Right ventricle myocardium inferior (tissue), 1 donor: ENCODE data around the gene HTR2C. TPM values are rescaled to one million over a fixed set of nuclear protein-coding genes. Genes with fewer than 3 reads are reported as not detected.
"Not testable (repeated sequence)": the region's sequence is repeated elsewhere in the genome, so short reads cannot be mapped to it uniquely, and the experiment has no call there.

ENCODE experiments used
- ATAC-seq: fragments of 200-7000 bp; cut with Tn5 transposase; one replicate; pipeline ENCODE4 v1.9.1; 2020; ENCODE audit warnings: mild to moderate bottlenecking, moderate library complexity
- DNase-seq: peaks from one replicate; pipeline ENCODE4 v3.0.0; 2021; ENCODE audit errors: missing footprints
- intact Hi-C: fragments of 100-400 bp; cut with DNase I; formaldehyde crosslinking; loops from one replicate; pipeline ENCODE4 v1.11.0; 2022
- total RNA-seq: library from RNA; stranded (reverse); fragmentation: NEBNext Ultra II Directional; extraction: Animal tissue kit (Norgen Biotek cat#: 25700); gene quantifications from one replicate; pipeline ENCODE4 v1.2.1, GENCODE V29; 2021
- donor health status: DM: no; HTN: yes; CAD: no; lungs with severe emphysema.

The HTR2C gene
- total RNA-seq, 1 donor from 2014 or later = not detected

DNA sequence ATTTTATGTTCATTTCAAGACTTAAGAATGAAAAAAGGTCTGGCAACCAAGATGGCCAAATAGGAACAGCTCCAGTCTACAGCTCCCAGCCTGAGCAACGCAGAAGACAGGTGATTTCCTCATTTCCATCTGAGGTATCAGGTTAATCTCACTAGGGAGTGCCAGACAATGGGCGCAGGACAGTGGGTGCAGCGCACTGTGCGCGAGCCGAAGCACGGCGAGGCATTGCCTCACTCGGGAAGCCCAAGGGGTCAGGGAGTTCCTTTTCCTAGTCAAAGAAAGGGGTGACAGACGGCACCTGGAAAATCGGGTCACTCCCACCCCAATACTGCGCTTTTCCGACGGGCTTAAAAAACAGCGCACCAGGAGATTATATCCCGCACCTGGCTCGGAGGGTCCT is 116.6 kb downstream of the HTR2C start:
- intact Hi-C loops, ATAC-seq: not testable (repeated sequence)

DNA sequence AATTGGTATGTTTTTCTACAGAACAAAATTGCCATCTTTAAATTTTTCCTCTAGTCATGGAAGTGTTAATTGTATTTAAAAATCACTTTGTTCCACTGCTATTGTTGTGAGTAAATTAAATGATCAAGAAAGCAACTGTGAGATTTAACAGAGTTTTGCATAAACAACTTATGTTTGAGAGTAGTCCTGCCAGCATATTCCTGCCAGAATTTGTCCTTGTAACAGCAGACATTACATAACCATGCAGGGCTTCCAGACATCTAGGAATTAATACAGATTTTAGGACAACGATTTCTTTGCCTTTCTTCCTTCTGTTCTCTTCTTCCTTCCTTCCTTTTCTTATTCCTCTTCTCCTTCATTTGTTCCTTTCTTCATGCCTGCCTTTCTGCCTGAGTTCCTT is 125.5 kb downstream of the HTR2C start:
- DNase-seq (no peak), ATAC-seq (no peak)
- intact Hi-C loops = no loop called here

More for the DNA sequence above, 116.6 kb downstream of the HTR2C start:
- DNase-seq = not testable (repeated sequence)

DNA sequence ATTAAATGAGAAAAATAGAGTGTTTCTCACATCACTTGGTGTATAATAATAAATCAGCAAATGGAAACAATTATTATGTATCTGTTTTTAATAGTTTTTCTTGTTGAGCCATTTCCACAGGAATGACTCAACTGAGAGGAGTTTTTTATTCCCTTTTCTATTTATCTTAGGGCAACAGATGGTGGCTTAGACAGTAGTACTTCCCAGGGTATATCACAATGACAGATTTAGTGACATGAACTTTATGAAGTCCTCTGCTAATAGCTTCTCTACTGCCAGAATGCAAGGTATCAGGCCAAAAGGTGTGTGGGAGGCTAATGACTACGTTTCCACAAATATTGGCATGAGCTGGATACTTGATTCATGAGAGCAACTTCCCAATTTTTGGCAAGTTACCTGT is 126.7 kb downstream of the HTR2C start:
- intact Hi-C loops = no loop called here
- ATAC-seq = no peak

DNA sequence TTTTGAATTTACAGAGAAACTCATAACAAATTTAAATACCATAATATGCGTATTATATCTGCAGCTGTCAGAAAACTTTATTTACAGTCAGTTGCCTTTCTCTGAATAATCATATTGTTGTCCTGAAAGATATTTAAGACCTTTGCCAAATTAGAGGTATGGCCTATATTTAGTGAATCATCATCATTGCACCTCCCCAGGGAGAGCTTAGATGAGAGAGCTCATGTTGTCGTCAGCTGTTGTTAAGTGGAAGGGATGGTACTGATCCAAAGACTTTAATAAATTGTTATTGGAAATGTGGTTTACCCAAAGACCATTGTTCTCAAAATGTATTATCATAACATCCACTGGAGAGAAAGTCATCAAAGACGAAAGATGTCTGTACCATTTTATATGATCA is 128.6 kb downstream of the HTR2C start:
- intact Hi-C loops = no loop called here
- DNase-seq (no peak), ATAC-seq (no peak)

More for the DNA sequence above, 126.7 kb downstream of the HTR2C start:
- no peak for DNase-seq

DNA sequence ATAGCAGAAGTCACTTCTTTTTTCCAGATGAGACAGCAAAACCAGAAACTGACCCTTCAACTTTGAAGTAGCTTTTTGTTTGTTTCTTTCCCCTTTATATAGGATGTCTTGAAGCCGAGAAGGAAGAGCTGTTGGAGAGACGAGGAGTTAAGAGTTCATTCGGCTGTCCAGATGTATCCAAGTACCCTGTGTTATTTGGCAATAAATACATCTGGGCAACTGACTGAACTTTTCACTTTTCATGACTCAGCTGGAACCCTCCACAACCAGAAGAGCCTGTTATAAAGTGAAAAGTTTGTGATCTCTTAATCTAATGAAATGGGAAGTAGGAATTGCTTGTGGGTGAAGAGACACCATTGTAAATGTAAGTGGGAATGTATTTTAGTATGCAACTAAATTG is 131.2 kb downstream of the HTR2C start:
- intact Hi-C loops = no loop called here
- ATAC-seq (no peak), DNase-seq (no peak)

DNA sequence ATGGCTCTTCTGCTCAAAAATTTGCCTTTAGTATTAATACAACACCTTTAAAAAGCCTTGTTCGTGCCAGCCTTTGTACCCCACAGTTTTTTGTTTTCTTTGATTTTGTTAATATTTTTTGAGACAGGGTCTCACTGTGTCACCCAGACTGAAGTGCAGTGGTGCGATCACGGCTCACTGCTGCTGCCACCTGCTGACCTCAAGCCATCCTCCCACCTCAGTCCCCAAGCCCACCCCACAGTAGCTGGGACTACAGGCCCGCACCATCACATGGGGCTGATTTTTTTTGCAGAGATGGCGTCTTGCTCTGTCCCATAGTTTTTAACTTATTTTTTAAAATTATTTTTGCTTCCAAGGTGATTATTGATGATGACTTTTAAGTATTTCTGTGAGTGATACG is 134.0 kb downstream of the HTR2C start:
- ATAC-seq (no peak), DNase-seq (no peak)
- intact Hi-C loops = no loop called here

DNA sequence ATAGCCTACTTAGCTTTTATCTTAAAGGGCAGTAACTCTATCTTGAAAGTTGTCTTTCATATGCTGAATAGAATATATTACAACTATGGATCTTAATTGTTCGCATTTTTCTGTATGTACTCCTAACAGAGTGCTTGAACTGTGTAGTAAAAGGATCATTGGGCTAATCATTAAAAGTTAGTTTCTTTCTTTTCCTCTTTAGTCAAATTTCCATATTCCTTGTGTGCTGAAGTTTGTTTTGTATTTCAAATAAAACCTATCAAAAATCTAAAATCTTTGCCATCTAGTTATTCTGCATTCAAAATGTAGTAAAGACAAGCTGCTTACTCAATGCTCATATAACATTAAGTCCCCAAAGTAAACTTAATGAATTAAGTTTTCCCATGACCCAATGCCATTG is 182.7 kb downstream of the HTR2C start:
- no peak for ATAC-seq
- no peak for DNase-seq
- intact Hi-C loops = no loop called here

DNA sequence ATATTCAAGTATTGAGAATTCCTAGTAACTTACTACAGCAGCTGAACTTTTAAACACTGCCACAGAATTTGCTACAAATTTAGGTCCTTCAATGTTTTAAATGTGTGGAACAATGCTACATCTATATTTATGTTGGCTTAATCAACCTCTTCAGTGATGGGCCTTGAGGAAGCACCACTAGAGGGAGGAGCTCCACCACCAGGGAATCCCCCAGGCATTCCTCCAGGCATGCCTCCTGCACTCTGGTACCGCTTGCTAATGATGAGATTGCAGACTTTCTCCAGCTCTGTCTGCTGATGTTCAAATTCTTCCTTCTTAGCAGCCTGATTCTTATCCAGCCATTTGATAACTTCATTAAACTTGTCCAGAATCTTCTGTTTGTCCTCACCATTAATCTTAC is 190.8 kb downstream of the HTR2C start:
- no peak for DNase-seq
- ATAC-seq = no peak
- intact Hi-C loops = loop anchor here (10.0 kb wide), 1 partner anchor 180 kb away; no protein-coding TSS in a partner anchor

DNA sequence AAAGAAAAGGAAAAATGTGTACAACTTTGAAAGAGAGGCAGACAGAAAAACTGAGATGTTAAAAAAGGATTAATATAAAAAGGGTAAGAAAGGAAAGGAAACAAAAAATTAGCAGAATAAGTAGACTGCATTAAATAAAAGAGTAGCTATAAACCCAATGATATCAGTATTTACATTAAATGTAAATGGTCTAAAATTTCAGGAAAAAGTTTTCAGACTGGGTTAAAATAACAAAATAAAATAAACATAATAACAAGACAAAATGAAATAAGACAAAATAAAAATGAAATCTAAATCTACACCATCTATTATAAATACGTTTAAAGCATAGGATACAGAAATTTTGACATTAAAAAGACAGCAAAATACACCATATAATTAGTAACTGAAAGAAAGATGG is 199.0 kb downstream of the HTR2C start:
- intact Hi-C loops = no loop called here
- no peak for DNase-seq
- ATAC-seq = no peak

DNA sequence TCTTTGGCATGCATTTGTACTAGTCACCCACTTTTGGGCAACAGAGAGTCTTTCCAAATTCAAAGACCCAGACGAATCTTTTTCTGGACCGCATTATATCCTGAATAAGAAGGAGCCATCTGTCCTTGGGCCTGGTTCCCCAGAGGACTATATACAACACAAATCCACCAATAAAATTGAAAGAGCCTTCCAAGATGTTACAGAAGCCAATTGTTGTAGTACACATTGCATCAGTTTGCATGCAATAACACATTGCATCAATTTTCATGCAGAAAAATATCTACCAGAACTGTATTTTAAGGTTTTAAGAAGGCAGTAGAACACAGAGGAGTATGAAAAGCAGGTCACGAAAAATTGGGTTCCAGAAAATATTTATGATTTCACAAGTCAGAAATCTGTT is 203.2 kb downstream of the HTR2C start:
- intact Hi-C loops = no loop called here
- no peak for ATAC-seq
- no peak for DNase-seq

DNA sequence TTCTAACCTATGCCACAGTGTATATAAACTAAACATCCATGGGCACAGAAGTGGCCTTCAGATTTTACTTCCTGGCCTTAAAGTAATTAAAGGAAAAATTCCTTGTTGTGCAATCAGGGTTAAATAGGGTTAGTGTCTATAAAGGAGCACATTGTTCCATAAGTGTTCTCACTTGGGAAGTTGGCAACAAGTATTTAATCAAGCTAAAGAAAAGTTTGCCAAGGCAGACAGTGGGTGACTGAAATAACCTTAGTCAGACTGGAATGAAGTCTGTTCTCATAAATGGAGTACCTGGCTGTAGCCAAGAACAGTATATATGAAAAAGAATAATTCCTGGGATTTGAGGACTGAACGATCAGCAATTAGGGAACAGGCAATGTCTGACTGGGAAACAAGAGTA is 213.6 kb downstream of the HTR2C start:
- DNase-seq (no peak), ATAC-seq (no peak)
- intact Hi-C loops = no loop called here

DNA sequence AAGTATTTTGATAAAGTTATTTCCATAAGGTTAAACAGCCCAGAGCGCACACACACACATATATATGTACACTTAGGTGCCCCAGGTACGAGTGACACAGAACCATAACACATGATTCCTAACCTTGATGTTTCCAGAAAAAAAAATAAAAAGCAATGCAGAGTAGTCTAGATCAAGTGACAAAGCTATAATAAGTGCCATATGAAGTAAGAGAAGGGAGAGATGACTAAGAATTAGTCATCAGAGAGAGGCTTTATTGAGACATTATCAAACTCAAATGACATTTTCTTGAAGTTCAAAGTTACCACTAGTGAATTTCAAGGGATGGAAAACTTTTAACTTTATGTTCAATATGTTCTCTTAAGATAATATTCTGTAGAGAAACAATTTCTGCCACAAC is 215.0 kb downstream of the HTR2C start:
- ATAC-seq = no peak
- DNase-seq = no peak
- intact Hi-C loops = no loop called here

DNA sequence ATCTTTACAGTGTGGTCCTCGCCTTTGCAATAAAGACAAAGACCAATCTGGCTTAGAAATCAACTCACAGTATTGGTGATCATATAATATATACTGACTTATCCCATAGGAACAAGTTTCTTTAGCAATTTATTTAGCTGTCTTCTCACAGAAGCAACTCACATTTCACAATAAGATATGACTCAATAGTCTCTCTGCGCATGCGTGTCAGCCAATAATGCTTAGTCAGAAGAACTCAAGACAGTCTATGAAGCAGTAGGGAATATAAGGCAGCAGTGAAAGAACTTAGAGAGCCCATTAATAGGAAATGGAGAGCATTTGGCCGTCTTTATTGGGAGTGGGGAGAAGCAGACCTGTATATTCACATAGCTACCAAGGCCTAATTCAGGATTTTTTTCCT is 216.8 kb downstream of the HTR2C start:
- DNase-seq = no peak
- ATAC-seq = no peak
- intact Hi-C loops = no loop called here

DNA sequence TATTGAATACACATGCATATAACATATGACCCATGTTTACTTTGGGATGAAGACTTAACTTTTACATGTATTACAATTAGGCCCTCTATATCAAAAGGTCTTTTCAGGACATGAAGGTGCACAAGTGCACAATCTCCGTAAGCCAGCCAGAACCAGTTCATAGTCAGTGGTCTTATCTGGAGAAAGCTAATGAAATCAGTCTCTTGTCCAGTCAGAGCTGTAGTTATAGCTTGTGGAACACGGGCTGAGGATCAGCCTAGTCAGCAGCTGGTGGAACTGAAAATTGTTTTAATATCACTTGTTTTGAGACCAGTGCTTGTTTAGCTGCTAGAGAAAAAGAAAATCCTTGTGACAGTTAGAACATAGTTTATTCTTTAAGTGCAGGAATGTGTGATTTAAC is 235.6 kb downstream of the HTR2C start:
- intact Hi-C loops = no loop called here
- ATAC-seq (no peak), DNase-seq (no peak)

DNA sequence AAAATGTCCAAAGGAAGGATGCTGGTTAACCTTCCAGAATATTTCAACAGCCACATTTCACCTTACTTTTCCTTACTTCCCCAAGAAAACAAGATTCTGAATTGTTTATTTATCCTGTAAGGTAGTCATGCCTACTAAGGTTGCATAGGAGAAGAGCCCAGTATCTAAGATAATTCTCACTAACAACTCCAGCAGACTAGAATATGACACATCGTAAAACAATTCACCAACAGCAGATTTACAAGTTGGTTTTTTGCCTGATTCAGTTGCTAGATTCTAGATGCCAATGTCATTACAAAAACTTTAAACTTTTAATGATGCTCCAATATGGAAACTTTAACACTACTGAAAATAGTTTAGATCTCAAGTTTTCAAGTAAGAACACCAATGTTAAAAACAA is 257.2 kb downstream of the HTR2C start:
- ATAC-seq = no peak
- intact Hi-C loops = no loop called here

DNA sequence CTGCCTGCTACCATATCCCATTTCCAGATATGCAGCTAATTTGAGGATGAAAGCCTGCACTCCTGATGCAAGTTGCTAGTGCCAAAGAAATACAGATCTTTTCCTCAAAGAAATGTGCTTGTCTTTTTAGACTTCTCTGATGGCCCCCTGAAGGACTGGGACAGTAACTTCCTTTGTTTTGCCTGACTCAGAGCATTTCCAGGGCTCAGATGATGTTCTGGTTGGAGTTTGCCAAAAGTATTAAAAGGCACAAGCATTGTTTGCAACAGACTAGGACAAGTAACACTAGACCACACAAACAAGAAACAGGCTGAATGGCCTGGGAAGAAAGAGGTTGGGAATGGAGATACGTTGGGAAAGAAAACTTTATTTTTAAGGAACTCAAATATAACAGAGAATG is 258.3 kb downstream of the HTR2C start:
- intact Hi-C loops = no loop called here
- ATAC-seq (no peak), DNase-seq (no peak)

More for the DNA sequence above, 257.2 kb downstream of the HTR2C start:
- no peak for DNase-seq

DNA sequence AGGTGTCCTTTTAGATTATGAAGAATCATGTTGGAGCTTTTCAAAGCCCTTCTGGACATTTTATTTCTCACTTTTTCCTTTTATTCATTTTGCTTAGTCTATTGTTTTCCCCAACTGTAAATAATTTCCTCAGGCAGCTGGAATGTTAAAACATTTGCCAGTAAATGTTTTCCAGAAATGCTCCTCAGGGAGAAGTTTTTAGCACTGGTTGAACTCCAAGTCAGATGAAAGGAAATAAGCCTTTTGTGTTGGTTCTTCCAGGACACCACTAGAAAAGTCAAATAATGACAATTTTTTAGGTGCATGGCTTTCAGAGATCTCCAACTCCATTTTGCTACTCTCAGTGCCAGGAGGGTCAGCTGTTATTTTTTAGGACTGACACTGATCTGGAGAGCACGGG is 305.6 kb downstream of the HTR2C start:
- intact Hi-C loops = no loop called here
- ATAC-seq (no peak), DNase-seq (no peak)

DNA sequence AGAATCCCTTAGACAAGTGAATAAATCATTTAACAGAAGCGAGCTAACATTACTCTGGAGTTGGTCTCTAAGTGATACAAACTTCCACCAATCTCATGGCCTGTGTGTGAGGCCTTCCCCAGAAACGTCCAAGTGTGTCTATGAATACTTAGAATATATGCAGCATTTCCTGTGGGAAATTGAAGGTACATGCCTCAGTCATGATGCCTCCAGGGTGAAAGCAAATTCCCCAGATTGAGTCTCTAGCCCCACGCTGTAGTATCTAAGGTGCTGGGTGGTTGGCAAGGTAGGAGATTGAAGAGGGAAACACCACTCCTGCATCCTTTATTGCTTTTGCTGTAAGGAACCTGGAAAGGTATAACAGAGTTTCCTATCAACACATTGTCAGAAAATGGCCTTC is 319.7 kb downstream of the HTR2C start:
- ATAC-seq (no peak), DNase-seq (no peak)
- intact Hi-C loops = no loop called here

DNA sequence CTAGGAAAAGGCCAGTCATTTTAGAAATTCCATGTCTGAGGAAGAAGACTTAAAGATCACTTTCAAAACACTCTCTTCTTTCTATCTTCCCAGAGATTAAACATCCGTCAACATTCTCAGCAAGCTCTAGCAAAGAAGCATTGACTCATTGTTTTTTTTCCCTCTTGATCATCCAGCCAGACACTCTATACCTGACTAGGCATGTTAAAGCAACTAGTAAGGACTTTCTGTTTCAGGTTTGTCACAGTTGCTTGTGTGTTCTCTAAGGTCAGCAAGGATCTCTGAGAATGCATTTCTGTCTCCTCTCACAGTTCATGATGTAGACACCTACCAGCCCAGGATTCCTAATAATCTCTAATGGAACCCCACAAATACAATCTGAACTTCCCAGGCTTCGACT is 321.4 kb downstream of the HTR2C start:
- ATAC-seq (no peak), DNase-seq (no peak)
- intact Hi-C loops = no loop called here

DNA sequence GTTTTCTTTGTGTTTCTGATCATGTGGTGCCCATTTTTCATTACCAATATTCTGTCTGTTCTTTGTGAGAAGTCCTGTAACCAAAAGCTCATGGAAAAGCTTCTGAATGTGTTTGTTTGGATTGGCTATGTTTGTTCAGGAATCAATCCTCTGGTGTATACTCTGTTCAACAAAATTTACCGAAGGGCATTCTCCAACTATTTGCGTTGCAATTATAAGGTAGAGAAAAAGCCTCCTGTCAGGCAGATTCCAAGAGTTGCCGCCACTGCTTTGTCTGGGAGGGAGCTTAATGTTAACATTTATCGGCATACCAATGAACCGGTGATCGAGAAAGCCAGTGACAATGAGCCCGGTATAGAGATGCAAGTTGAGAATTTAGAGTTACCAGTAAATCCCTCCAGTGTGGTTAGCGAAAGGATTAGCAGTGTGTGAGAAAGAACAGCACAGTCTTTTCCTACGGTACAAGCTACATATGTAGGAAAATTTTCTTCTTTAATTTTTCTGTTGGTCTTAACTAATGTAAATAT is 323.2 kb downstream of the HTR2C start:
- ATAC-seq (no peak), DNase-seq (no peak)
- intact Hi-C loops = no loop called here

DNA sequence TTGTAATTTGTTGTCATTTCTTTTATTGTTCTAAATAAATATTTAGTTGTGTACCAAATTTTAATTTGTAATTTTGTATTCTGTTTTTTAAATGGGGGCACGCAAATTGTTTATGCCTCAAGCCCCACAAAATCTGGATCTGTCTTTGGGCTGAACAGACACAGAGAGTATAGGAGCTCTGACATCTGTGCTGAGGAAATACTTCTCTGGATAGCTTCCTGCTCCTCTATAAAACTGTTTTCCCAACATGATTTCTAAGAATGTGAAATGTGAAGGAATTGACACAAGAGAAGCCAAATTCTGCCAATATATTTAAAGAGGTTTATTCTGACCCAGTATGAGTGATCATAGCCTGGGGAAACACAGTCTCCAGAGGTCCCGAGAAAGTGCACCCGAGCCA is 340.5 kb downstream of the HTR2C start:
- no peak for ATAC-seq
- intact Hi-C loops = no loop called here
- DNase-seq = no peak

DNA sequence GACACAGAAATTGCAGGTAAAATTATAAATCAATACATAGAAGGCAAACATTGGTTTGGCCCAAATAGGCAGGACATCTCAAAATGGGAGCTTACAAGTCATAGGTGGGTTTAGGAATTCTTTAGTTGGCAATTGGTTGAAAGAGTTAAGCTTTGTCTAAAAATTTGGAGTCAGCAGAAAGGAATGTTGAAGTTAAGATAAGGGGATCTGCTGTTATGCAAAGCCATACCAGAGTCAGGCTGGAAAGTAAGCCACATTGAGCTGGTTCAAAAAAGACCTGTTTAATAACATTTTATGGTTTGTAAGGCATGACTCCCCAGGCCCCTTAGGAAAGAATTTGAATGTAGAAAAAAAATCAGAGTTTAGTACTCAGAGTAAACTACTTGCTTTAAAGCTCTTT is 341.0 kb downstream of the HTR2C start:
- no peak for ATAC-seq
- intact Hi-C loops = no loop called here

More for the DNA sequence above, 341.0 kb downstream of the HTR2C start:
- DNase-seq = no peak
